ENCODE results near the gene RPS6KA2. TPM values are rescaled to one million over a fixed set of nuclear protein-coding genes. Genes with fewer than 3 reads are reported as not detected.

RPS6KA2 gene
- 10 to 100 TPM; 22.7 to 55.9 (median 40.6) TPM for total RNA-seq

DNA sequence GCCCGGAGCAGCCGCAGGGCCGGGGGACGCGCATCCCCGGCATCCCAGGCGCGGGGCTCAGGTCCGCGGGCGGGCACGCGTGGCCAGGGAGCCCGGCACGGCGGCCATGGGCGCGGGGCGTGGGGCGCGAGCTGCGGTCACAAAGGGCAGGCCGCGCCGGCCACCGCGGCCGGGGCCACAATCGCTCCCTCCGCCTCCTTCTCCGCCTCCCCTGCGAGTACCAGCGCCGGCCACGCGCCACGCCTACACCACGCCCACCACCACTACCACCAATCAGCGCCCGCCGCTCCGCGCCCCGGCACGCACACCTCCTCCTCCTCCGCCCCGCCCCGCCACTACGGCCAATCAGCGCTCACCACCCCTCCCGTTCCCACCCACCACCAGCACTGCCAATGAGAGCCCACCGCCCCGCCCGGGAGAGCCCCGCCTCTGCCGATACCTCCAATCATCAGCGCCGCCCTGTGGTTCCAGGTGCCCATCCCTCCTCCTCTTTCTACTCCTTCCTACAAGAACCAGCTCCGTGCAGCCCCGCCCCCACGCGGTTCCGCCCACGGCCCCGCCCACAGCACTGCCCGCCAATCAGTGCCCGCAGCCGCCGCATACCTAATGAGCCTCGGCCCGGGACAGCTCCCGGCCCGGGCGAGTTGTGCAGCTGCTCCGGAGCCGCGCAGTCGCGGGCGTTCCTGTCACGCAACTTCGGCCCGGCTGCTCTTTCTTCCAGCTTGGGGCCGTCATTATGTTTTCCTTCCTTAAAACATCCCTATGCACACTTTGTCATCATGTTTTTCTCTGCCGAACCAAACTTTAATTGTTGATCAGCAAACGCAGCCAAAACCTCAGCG is at the start of gene RPS6KA2:
Gene RPS6KA2, minus strand, starts transcription at position 219 of the 842 bp plus-strand sequence. CDS start 232 bp downstream, outside the sequence.
- intact Hi-C loops (cut with DNase I; ENCODE audit: low total_unique reads) = no loop called here
- WGBS, 2 donors = 1% methylated on average over 53 to 58 of the region's 87 CpGs

DNA sequence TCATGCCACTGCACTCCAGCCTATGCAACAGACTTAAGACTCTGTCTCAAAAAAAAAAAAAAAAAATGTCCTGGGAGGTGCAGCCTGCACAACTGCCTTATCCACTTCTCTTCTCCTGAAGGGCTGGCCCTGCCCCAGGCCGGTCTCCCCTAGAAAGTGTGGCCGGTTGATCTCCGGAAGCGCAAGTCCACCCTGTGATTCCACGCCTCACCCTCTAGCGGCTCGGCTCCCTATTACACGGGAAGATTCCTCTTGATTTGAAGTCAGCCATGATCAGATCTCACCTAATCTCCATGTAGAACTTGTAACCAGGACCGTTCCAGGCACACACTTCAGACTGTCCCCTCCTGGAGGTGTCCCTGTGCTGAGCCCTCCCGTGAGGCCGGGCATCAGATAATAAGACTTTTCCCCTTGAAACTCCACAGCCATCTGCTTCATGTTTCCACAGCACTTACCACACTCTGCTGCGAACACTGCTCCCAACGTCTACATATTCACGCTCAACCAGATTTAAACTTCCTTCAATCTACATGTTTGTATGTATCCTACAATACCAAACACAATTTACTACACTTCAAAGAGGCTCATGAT is 49.3 kb upstream of the RPS6KA2 start:
- TF ChIP-seq, protein P1, sequence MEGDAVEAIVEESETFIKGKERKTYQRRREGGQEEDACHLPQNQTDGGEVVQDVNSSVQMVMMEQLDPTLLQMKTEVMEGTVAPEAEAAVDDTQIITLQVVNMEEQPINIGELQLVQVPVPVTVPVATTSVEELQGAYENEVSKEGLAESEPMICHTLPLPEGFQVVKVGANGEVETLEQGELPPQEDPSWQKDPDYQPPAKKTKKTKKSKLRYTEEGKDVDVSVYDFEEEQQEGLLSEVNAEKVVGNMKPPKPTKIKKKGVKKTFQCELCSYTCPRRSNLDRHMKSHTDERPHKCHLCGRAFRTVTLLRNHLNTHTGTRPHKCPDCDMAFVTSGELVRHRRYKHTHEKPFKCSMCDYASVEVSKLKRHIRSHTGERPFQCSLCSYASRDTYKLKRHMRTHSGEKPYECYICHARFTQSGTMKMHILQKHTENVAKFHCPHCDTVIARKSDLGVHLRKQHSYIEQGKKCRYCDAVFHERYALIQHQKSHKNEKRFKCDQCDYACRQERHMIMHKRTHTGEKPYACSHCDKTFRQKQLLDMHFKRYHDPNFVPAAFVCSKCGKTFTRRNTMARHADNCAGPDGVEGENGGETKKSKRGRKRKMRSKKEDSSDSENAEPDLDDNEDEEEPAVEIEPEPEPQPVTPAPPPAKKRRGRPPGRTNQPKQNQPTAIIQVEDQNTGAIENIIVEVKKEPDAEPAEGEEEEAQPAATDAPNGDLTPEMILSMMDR (IDR thresholded peaks at IDR 0.05) = no peak
- TF ChIP-seq POLR2A (IDR thresholded peaks at IDR 0.05) = no peak
- WGBS, 2 donors = 93 to 95% methylated on average over 14 of the region's 14 CpGs
- no peak for DNase-seq (ENCODE audit: low spot score in 2 of 2)
- no peak overlapping the region for H3K4me3 ChIP-seq (ENCODE audit: low read depth, poor library complexity, severe bottlenecking)
- intact Hi-C loops (cut with DNase I; ENCODE audit: low total_unique reads) = no loop called here

More for the DNA sequence above, at the start of gene RPS6KA2:
- peak; percentile 100 for DNase-seq (ENCODE audit: low spot score in 2 of 2)
- peak within 1 kb of the TSS; percentile 82 for H3K4me3 ChIP-seq (ENCODE audit: low read depth, poor library complexity, severe bottlenecking)
- TF ChIP-seq, protein P1 (IDR thresholded peaks at IDR 0.05) = no peak
- peak in 1 of 2 donors; percentile 77 for TF ChIP-seq POLR2A (IDR thresholded peaks at IDR 0.05)

DNA sequence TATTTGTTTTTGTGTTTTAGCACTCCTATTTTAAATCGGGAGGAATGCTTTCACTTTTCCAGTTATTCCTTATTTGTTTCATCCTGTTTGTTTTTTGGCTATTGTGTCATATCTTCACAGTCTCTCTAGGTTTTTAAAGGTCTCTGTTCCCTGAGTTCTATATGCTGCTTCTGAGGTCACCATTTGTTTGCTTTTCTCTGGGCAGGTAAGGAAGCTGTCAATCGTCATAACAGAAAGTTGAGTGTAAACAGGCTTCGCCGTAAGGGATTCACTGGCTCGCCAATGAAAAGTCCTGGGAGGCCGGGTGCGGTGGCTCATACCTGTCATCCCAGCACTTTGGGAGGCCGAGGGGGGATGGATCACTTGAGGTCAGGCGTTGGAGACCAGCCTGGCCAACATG is 48.7 kb upstream of the RPS6KA2 start:
- TF ChIP-seq, protein P1 (IDR thresholded peaks at IDR 0.05) = no peak
- no peak for TF ChIP-seq POLR2A (IDR thresholded peaks at IDR 0.05)

DNA sequence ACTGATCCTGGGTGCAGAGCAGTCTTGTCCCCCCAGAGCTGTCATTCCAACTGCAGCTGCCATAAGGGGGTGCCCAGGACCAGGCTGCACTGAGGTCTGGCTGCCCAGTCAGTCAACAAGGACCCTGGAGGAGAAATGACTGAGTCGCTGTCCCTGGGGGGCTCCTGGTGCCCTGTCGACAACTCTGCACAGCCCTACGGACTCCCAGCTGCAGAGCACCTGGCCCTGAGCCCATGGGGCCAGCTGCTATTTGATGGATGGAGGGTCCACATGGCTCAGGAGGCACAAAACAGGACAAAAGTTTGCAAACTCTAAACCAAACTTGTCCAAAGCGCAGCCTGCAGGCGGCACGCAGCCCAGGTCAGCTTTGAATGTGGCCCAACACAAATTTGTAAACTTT is 46.3 kb upstream of the RPS6KA2 start:
- WGBS, 2 donors = 77 to 82% methylated on average over 6 of the region's 6 CpGs
- intact Hi-C loops (cut with DNase I; ENCODE audit: low total_unique reads) = no loop called here
- no peak overlapping the region for H3K4me3 ChIP-seq (ENCODE audit: low read depth, poor library complexity, severe bottlenecking)
- TF ChIP-seq, protein P1 (IDR thresholded peaks at IDR 0.05) = no peak
- TF ChIP-seq POLR2A (IDR thresholded peaks at IDR 0.05) = no peak
- DNase-seq (ENCODE audit: low spot score in 2 of 2) = no peak

More for the DNA sequence above, 48.7 kb upstream of the RPS6KA2 start:
- DNase-seq (ENCODE audit: low spot score in 2 of 2) = no peak
- intact Hi-C loops (cut with DNase I; ENCODE audit: low total_unique reads) = no loop called here
- H3K4me3 ChIP-seq (ENCODE audit: low read depth, poor library complexity, severe bottlenecking) = no peak overlapping the region
- WGBS, 2 donors = 91 to 92% methylated on average over 9 of the region's 9 CpGs

DNA sequence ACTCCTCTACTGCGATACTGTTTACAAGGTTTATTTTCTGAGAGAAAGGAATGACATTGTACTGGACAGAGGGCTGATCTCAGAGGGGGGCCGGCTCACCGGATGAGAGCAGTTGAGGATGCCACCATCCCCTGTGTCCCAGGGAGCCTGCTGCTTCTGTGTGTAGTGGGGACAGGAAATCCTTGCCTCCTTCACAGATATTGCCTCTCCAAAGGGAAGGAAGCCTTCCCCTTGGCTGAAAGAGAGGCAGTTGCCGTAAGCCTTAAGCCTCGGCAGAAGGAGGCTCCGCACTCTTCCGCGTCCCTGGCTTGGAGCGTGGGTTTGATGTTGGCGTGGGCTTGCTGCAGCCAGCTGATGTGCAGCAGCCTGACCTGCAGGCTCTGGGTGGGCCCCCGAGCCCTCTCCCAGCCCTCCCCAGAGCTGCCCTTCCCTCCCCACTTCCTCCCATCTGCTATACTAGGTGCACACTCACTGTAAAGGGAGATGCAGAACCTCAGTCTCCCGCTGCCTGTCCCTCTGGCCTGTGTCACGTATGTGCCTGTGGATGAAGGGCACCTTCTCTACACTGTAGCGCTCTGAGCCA is 45.7 kb upstream of the RPS6KA2 start:
- no peak overlapping the region for H3K4me3 ChIP-seq (ENCODE audit: low read depth, poor library complexity, severe bottlenecking)
- DNase-seq (ENCODE audit: low spot score in 2 of 2) = no peak
- intact Hi-C loops (cut with DNase I; ENCODE audit: low total_unique reads) = no loop called here
- 71 to 75% methylated on average over 13 to 14 of the region's 14 CpGs for WGBS, 2 donors
- TF ChIP-seq, protein P1 (IDR thresholded peaks at IDR 0.05) = no peak
- no peak for TF ChIP-seq POLR2A (IDR thresholded peaks at IDR 0.05)
